Right renal pelvis (tissue), 4 donors: ENCODE measurements around the gene CIZ1. TPM values are rescaled to one million over a fixed set of nuclear protein-coding genes. Genes with fewer than 3 reads are reported as not detected.
"Not testable (repeated sequence)": the region's sequence is repeated elsewhere in the genome, so short reads cannot be mapped to it uniquely, and the experiment has no call there.

Source experiments
- DNase-seq, 4 donors: peaks; one replicate each; pipeline ENCODE4 v3.0.0-alpha.2; 2013; ENCODE audit warnings: low read depth in 4 of 4, low spot score in 3 of 4, missing footprints in 1 of 4
- polyA plus RNA-seq, 4 donors: library from polyadenylated mRNA; unstranded; fragments of 120-200 nt; gene quantifications; one replicate each; pipeline ENCODE4 v1.2.1, GENCODE V29; 2013; ENCODE audit not compliant: insufficient read length in 4 of 4

CIZ1 gene
- polyA plus RNA-seq, 4 donors, result 112 to 126 (median 114) TPM

- DNase-seq, result no peak
Measured at GRCh38 chr9:128149951-128150593, 41.3 kb downstream of the CIZ1 start.

GRCh38 chr9:128149001-128149701 is 42.2 kb downstream of the CIZ1 start, which contains the start of gene LCN2:
TSS of gene LCN2 (plus strand) at chr9:128149453. CDS start at chr9:128149526, 73 bp downstream.
- no peak for DNase-seq

- no peak for DNase-seq
Measured at GRCh38 chr9:128148509-128149000, 42.8 kb downstream of the CIZ1 start.

- no peak for DNase-seq
Measured at GRCh38 chr9:128146591-128147120, 44.7 kb downstream of the CIZ1 start.

- no peak for DNase-seq
Measured at GRCh38 chr9:128145951-128146351, 45.4 kb downstream of the CIZ1 start.

GRCh38 chr9:128145536-128145935 is 45.8 kb downstream of the CIZ1 start:
- DNase-seq, result peak in 2 of 4 donors; percentile 33 to 40

- DNase-seq, result no peak
Measured at GRCh38 chr9:128144239-128145181, 46.9 kb downstream of the CIZ1 start.

- DNase-seq, result no peak
Measured at GRCh38 chr9:128143525-128144238, 47.7 kb downstream of the CIZ1 start.

GRCh38 chr9:128142596-128142995 is 48.8 kb downstream of the CIZ1 start:
- no peak for DNase-seq

- DNase-seq, result no peak
Measured at GRCh38 chr9:128142061-128142460, 49.3 kb downstream of the CIZ1 start.

GRCh38 chr9:128141604-128142003 is 49.8 kb downstream of the CIZ1 start:
- no peak for DNase-seq

GRCh38 chr9:128139621-128140020 is 51.8 kb downstream of the CIZ1 start:
- no peak for DNase-seq

GRCh38 chr9:128138001-128138400 is 53.4 kb downstream of the CIZ1 start:
- no peak for DNase-seq

GRCh38 chr9:128136816-128137793 is 54.3 kb downstream of the CIZ1 start:
- DNase-seq, result no peak

GRCh38 chr9:128135561-128135960 is 55.8 kb downstream of the CIZ1 start:
- not testable (repeated sequence) for DNase-seq

GRCh38 chr9:128132139-128132538 is 59.2 kb downstream of the CIZ1 start:
- not testable (repeated sequence) for DNase-seq

GRCh38 chr9:128131346-128131745 is 60.0 kb downstream of the CIZ1 start:
- DNase-seq, result not testable (repeated sequence)

GRCh38 chr9:128130651-128131050 is 60.7 kb downstream of the CIZ1 start:
- not testable (repeated sequence) for DNase-seq
